ENCODE measurements around the gene GAB3. TPM values are rescaled to one million over a fixed set of nuclear protein-coding genes. Genes with fewer than 3 reads are reported as not detected.

The GAB3 gene
- polyA plus RNA-seq, 2 of the 4 experiments (the other 2 are of a cell fraction): 0.13 to 0.39 TPM

DNA sequence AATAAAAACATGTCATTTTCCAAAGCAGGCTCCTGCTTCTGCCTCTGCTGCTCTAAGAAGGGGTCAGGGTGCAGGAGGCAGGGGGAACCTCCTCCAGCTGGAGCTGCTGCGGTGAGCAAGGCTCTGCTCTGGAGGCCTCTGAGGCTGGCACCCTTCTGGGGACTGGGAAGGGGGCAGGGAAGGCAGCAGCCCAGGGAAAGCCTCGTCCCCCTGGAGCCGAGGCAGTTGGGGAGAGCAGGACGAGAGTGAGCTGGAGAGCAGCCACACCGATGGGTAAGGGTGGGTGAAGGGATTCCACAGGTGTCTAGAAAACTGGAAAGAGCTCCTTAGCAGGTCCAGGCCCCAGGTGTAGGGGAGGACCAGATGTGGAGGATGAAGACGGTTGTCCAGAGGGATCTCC is 95.5 kb downstream of the GAB3 start:
- Histone ChIP-seq H3K4me1 (no peaks in the 10 kb centered on the region), H3K4me3 (no peak overlapping the region), H3K4me2 (no peak overlapping the region), H3K27ac (no peak overlapping the region), H3K9me3 (no peaks in the 10 kb centered on the region)
- DNase-seq (ENCODE audit: low read depth in 1 of 2, low spot score in 1 of 2): no peak
- WGBS (ENCODE audit: missing lambda C conversion rate): 43% methylated on average over 6 of the region's 6 CpGs
- POLR2A ChIA-PET: no interaction called here
- ATAC-seq: 0 out of 6 replicates have a peak, but pooled peaks of 1 of the 2 experiments have one; percentile 28
- CTCF ChIA-PET: no interaction called here
- TF ChIP-seq, protein P1, sequence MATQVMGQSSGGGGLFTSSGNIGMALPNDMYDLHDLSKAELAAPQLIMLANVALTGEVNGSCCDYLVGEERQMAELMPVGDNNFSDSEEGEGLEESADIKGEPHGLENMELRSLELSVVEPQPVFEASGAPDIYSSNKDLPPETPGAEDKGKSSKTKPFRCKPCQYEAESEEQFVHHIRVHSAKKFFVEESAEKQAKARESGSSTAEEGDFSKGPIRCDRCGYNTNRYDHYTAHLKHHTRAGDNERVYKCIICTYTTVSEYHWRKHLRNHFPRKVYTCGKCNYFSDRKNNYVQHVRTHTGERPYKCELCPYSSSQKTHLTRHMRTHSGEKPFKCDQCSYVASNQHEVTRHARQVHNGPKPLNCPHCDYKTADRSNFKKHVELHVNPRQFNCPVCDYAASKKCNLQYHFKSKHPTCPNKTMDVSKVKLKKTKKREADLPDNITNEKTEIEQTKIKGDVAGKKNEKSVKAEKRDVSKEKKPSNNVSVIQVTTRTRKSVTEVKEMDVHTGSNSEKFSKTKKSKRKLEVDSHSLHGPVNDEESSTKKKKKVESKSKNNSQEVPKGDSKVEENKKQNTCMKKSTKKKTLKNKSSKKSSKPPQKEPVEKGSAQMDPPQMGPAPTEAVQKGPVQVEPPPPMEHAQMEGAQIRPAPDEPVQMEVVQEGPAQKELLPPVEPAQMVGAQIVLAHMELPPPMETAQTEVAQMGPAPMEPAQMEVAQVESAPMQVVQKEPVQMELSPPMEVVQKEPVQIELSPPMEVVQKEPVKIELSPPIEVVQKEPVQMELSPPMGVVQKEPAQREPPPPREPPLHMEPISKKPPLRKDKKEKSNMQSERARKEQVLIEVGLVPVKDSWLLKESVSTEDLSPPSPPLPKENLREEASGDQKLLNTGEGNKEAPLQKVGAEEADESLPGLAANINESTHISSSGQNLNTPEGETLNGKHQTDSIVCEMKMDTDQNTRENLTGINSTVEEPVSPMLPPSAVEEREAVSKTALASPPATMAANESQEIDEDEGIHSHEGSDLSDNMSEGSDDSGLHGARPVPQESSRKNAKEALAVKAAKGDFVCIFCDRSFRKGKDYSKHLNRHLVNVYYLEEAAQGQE (IDR thresholded peaks at IDR 0.05): no peak
- TF ChIP-seq, protein P2, sequence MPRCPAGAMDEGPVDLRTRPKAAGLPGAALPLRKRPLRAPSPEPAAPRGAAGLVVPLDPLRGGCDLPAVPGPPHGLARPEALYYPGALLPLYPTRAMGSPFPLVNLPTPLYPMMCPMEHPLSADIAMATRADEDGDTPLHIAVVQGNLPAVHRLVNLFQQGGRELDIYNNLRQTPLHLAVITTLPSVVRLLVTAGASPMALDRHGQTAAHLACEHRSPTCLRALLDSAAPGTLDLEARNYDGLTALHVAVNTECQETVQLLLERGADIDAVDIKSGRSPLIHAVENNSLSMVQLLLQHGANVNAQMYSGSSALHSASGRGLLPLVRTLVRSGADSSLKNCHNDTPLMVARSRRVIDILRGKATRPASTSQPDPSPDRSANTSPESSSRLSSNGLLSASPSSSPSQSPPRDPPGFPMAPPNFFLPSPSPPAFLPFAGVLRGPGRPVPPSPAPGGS (IDR thresholded peaks at IDR 0.05): no peak
- TF ChIP-seq, protein P3, sequence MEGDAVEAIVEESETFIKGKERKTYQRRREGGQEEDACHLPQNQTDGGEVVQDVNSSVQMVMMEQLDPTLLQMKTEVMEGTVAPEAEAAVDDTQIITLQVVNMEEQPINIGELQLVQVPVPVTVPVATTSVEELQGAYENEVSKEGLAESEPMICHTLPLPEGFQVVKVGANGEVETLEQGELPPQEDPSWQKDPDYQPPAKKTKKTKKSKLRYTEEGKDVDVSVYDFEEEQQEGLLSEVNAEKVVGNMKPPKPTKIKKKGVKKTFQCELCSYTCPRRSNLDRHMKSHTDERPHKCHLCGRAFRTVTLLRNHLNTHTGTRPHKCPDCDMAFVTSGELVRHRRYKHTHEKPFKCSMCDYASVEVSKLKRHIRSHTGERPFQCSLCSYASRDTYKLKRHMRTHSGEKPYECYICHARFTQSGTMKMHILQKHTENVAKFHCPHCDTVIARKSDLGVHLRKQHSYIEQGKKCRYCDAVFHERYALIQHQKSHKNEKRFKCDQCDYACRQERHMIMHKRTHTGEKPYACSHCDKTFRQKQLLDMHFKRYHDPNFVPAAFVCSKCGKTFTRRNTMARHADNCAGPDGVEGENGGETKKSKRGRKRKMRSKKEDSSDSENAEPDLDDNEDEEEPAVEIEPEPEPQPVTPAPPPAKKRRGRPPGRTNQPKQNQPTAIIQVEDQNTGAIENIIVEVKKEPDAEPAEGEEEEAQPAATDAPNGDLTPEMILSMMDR (IDR thresholded peaks at IDR 0.05): no peak
- TF ChIP-seq MAFK (IDR thresholded peaks at IDR 0.05; ENCODE audit: partially characterized antibody): no peak
- TF ChIP-seq HEYL (CRISPR knock-in tag; IDR thresholded peaks at IDR 0.05): no peak
- TF ChIP-seq POLR2AphosphoS2 (conservative IDR thresholded peaks at IDR 0.05; ENCODE audit: low read length): no peak
- no peak for TF ChIP-seq FOSL2 (IDR thresholded peaks at IDR 0.05)
- no peak for TF ChIP-seq FOSL2 (CRISPR knock-in tag; IDR thresholded peaks at IDR 0.05)
- TF ChIP-seq ZNF302 (CRISPR knock-in tag; IDR thresholded peaks at IDR 0.05): no peak
- TF ChIP-seq SREBF2 (IDR thresholded peaks at IDR 0.05): no peak
- no peak for TF ChIP-seq JUN (IDR thresholded peaks at IDR 0.05)
- no peak for TF ChIP-seq MAZ (IDR thresholded peaks at IDR 0.05; ENCODE audit: borderline replicate concordance, low read depth, low read length)
- no peak for TF ChIP-seq NPAS2 (CRISPR knock-in tag; IDR thresholded peaks at IDR 0.05; ENCODE audit: borderline replicate concordance)
- TF ChIP-seq NFE2L2 (conservative IDR thresholded peaks at IDR 0.05; ENCODE audit: low read length): no peak
- no peak for TF ChIP-seq SMC3 (IDR thresholded peaks at IDR 0.05)
- no peak for TF ChIP-seq EHMT2 (IDR thresholded peaks at IDR 0.05; ENCODE audit: low read depth)
- TF ChIP-seq, protein P4, sequence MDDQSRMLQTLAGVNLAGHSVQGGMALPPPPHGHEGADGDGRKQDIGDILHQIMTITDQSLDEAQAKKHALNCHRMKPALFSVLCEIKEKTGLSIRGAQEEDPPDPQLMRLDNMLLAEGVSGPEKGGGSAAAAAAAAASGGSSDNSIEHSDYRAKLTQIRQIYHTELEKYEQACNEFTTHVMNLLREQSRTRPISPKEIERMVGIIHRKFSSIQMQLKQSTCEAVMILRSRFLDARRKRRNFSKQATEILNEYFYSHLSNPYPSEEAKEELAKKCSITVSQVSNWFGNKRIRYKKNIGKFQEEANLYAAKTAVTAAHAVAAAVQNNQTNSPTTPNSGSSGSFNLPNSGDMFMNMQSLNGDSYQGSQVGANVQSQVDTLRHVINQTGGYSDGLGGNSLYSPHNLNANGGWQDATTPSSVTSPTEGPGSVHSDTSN (IDR thresholded peaks at IDR 0.05): no peak
- TF ChIP-seq HOXA7 (CRISPR knock-in tag; IDR thresholded peaks at IDR 0.05): no peak
- TF ChIP-seq, protein P5, sequence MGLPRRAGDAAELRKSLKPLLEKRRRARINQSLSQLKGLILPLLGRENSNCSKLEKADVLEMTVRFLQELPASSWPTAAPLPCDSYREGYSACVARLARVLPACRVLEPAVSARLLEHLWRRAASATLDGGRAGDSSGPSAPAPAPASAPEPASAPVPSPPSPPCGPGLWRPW (IDR thresholded peaks at IDR 0.05): no peak
- no peak for TF ChIP-seq HOXB13 (CRISPR knock-in tag; IDR thresholded peaks at IDR 0.05; ENCODE audit: low read depth)
- no peak for TF ChIP-seq KDM1A (IDR thresholded peaks at IDR 0.05; ENCODE audit: low read depth)
- FAIRE-seq: no peak

Data from A549 (cell line).